IMR-90 (cell line): ENCODE measurements around the gene ZKSCAN8. TPM values are rescaled to one million over a fixed set of nuclear protein-coding genes. Genes with fewer than 3 reads are reported as not detected.

Experiments
- ATAC-seq: fragments of 200-7000 bp; cut with Tn5 transposase; 2 replicates; pipeline ENCODE4 v1.9.1; 2020; ENCODE audit warnings: low read depth, mild to moderate bottlenecking, moderate library complexity
- BruUV-seq: library from RNA; stranded (reverse); fragments of 400-500 nt; replicated peaks from 2 replicates; lab custom pipeline; 2021; lab: Mats Ljungman, UMichigan
- CTCF ChIA-PET: fragments of 300-600 bp; formaldehyde crosslinking; extraction: SDS; loops from one replicate; lab custom pipeline; 2021; ENCODE audit warnings: antibody characterized with exemption; lab: Yijun Ruan, JAX
- POLR2A ChIA-PET: fragments of 300-600 bp; sonication (Branson Sonifier 250); formaldehyde crosslinking; loops from one replicate; lab custom pipeline; 2022; ENCODE audit warnings: antibody characterized with exemption; ENCODE audit not compliant: unreplicated experiment; lab: Charles Lee
- DNase-seq: peaks from one replicate; pipeline ENCODE4 v3.0.0; 2013
- H2AFZ ChIP-seq: replicated peaks from 2 replicates; pipeline ENCODE3; 2013; ENCODE audit warnings: low read length, mild to moderate bottlenecking; ENCODE audit not compliant: poor library complexity
- H2AK5ac ChIP-seq: 2 replicates; pipeline ENCODE4 v1.6.1; 2013; ENCODE audit warnings: low read depth, low read length, inconsistent platforms
- H2AK9ac ChIP-seq: replicated peaks from 2 replicates; pipeline ENCODE3; 2013; ENCODE audit warnings: mild to moderate bottlenecking, low read depth, low read length, moderate library complexity; ENCODE audit not compliant: poor library complexity
- H2BK120ac ChIP-seq: 2 replicates; pipeline ENCODE4 v1.6.1; 2013; ENCODE audit warnings: low read depth, low read length, inconsistent platforms
- H2BK15ac ChIP-seq: 3 replicates; pipeline ENCODE4 v1.6.1; 2013; ENCODE audit warnings: low read depth, low read length, inconsistent platforms
- H2BK20ac ChIP-seq: 2 replicates; pipeline ENCODE4 v1.6.1; 2013; ENCODE audit warnings: low read depth, mild to moderate bottlenecking, inconsistent platforms, low read length, moderate library complexity
- H2BK5ac ChIP-seq: 2 replicates; pipeline ENCODE4 v1.6.1; 2013; ENCODE audit warnings: mild to moderate bottlenecking, low read depth, low read length, inconsistent platforms; ENCODE audit not compliant: poor library complexity, severe bottlenecking
- H3K14ac ChIP-seq: replicated peaks from 2 replicates; pipeline ENCODE4 v1.6.1; 2013; ENCODE audit warnings: low read depth, low read length, inconsistent platforms
- H3K18ac ChIP-seq: 2 replicates; pipeline ENCODE4 v1.6.1; 2013; ENCODE audit warnings: low read depth, low read length, control low read depth
- H3K23ac ChIP-seq: 2 replicates; pipeline ENCODE4 v1.6.1; 2013; ENCODE audit warnings: low read depth, low read length, inconsistent platforms
- H3K27ac ChIP-seq: 2 replicates; pipeline ENCODE4 v1.5.1; 2013; ENCODE audit warnings: mild to moderate bottlenecking, control low read depth, low read length; ENCODE audit not compliant: insufficient read depth
- H3K27me3 ChIP-seq: 2 replicates; pipeline ENCODE4 v1.6.1; 2013; ENCODE audit warnings: low read length; ENCODE audit not compliant: control insufficient read depth, insufficient read depth
- H3K36me3 ChIP-seq: 2 replicates; pipeline ENCODE4 v1.6.1; 2013; ENCODE audit warnings: low read length, mixed read lengths; ENCODE audit not compliant: control insufficient read depth, insufficient read depth
- H3K4ac ChIP-seq: 2 replicates; pipeline ENCODE4 v1.6.1; 2013; ENCODE audit warnings: low read depth, low read length, inconsistent platforms
- H3K4me1 ChIP-seq: 2 replicates; pipeline ENCODE4 v1.6.1; 2013; ENCODE audit warnings: low read length, mixed read lengths; ENCODE audit not compliant: control insufficient read depth, insufficient read depth
- H3K4me2 ChIP-seq: 2 replicates; pipeline ENCODE4 v1.6.1; 2013; ENCODE audit warnings: low read depth, mild to moderate bottlenecking, control low read depth, low read length, moderate library complexity
- H3K4me3 ChIP-seq: 2 replicates; pipeline ENCODE4 v1.5.1; 2013; ENCODE audit warnings: low read depth, mild to moderate bottlenecking, control low read depth, low read length, moderate library complexity; ENCODE audit not compliant: insufficient read depth
- H3K56ac ChIP-seq: 2 replicates; pipeline ENCODE4 v1.6.1; 2013; ENCODE audit warnings: low read length, inconsistent platforms; ENCODE audit not compliant: insufficient read depth; ENCODE audit errors: extremely low read depth
- H3K79me1 ChIP-seq, 2 experiments: 2 replicates each; pipeline ENCODE4 v1.6.1; 2013; ENCODE audit warnings: low read length in 2 of 2, inconsistent platforms in 1 of 2, low read depth in 1 of 2
- H3K9ac ChIP-seq: 2 replicates; pipeline ENCODE4 v1.6.1; 2013; ENCODE audit warnings: low read depth, low read length, control low read depth
- H3K9me1 ChIP-seq: 2 replicates; pipeline ENCODE4 v1.6.1; 2013; ENCODE audit warnings: low read length, inconsistent platforms; ENCODE audit not compliant: insufficient read depth
- H3K9me3 ChIP-seq: 2 replicates; pipeline ENCODE4 v1.6.1; 2013; ENCODE audit warnings: low read length; ENCODE audit not compliant: control insufficient read depth, insufficient read depth
- H4K20me1 ChIP-seq: 2 replicates; pipeline ENCODE4 v1.6.1; 2013; ENCODE audit warnings: low read length, inconsistent platforms; ENCODE audit not compliant: insufficient read depth
- H4K5ac ChIP-seq: 2 replicates; pipeline ENCODE4 v1.6.1; 2013; ENCODE audit warnings: mild to moderate bottlenecking, low read depth, low read length, control low read depth
- H4K8ac ChIP-seq, 2 experiments: 2 replicates each; pipeline ENCODE4 v1.6.1; 2013; ENCODE audit warnings: low read depth in 2 of 2, low read length in 2 of 2, control low read depth in 1 of 2, inconsistent platforms in 1 of 2
- H4K91ac ChIP-seq: 2 replicates; pipeline ENCODE4 v1.6.1; 2013; ENCODE audit warnings: low read depth, low read length, inconsistent platforms; ENCODE audit not compliant: insufficient read depth
- BHLHE40 ChIP-seq: fragments of 150-350 bp; IDR thresholded peaks from 2 replicates; pipeline ENCODE4 v1.6.1; 2016; ENCODE audit warnings: mild to moderate bottlenecking, low read depth, low read length
- CEBPB ChIP-seq: IDR thresholded peaks from 2 replicates; pipeline ENCODE4 v1.6.1; 2012; ENCODE audit warnings: low read depth, low read length, improper control_type of control experiment
- CHD1 ChIP-seq: IDR thresholded peaks from 2 replicates; pipeline ENCODE4 v1.6.1; 2012; ENCODE audit warnings: low read depth, low read length, improper control_type of control experiment
- CTCF ChIP-seq: conservative IDR thresholded peaks from 2 replicates; pipeline ENCODE4 v1.5.1; 2012; ENCODE audit warnings: mild to moderate bottlenecking, low read depth, low read length, improper control_type of control experiment
- ELK1 ChIP-seq: fragments of 150-350 bp; IDR thresholded peaks from 2 replicates; pipeline ENCODE4 v1.6.1; 2016; ENCODE audit warnings: low read depth, mild to moderate bottlenecking, low read length, moderate library complexity, borderline replicate concordance
- MAZ ChIP-seq: IDR thresholded peaks from 2 replicates; pipeline ENCODE4 v1.6.1; 2012; ENCODE audit warnings: low read depth, mild to moderate bottlenecking, low read length, improper control_type of control experiment, moderate library complexity, borderline replicate concordance
- MXI1 ChIP-seq: IDR thresholded peaks from 2 replicates; pipeline ENCODE4 v1.6.1; 2012; ENCODE audit warnings: low read depth, mild to moderate bottlenecking, low read length, moderate library complexity, borderline replicate concordance
- POLR2A ChIP-seq: IDR thresholded peaks from 2 replicates; pipeline ENCODE4 v1.6.1; 2012; ENCODE audit warnings: mild to moderate bottlenecking, low read depth, low read length
- RAD21 ChIP-seq: IDR thresholded peaks from 2 replicates; pipeline ENCODE4 v1.6.1; 2012; ENCODE audit warnings: low read length, improper control_type of control experiment
- RCOR1 ChIP-seq: IDR thresholded peaks from 2 replicates; pipeline ENCODE4 v1.6.1; 2012; ENCODE audit warnings: mild to moderate bottlenecking, low read length, improper control_type of control experiment; ENCODE audit not compliant: insufficient replicate concordance
- RFX5 ChIP-seq: IDR thresholded peaks from 2 replicates; pipeline ENCODE4 v1.8.0; 2012; ENCODE audit warnings: low read depth, mild to moderate bottlenecking, low read length, moderate library complexity
- USF2 ChIP-seq: fragments of 150-350 bp; IDR thresholded peaks from 2 replicates; pipeline ENCODE4 v1.6.1; 2017; ENCODE audit warnings: mild to moderate bottlenecking, antibody characterized with exemption, low read length, low read depth
- WGBS, 2 experiments: methylation state at CpG; one replicate each; pipeline versions ENCODE4 v1.1.5 to v1.1.7; 2013; ENCODE audit warnings: missing lambda C conversion rate in 2 of 2; ENCODE audit not compliant: insufficient read length in 1 of 2; ENCODE audit errors: extremely low coverage in 2 of 2; 5-methylcytosine and 5-hydroxymethylcytosine counted together
- dilution Hi-C: fragments of 300-500 bp; cut with HindIII; formaldehyde crosslinking; loops from one replicate; pipeline ENCODE4 v1.14.3; 2018; ENCODE audit warnings: low sequenced_read_pairs; ENCODE audit not compliant: unreplicated experiment
- in situ Hi-C: fragments of 300-500 bp; cut with MboI; formaldehyde crosslinking; loops from 3 replicates; pipeline ENCODE4 v1.14.3; 2019; ENCODE audit warnings: low sequenced_read_pairs, inconsistent platforms, mixed read lengths
- intact Hi-C: fragments of 100-400 bp; cut with micrococcal nuclease; formaldehyde crosslinking; loops from 2 replicates; pipeline ENCODE4 v1.10.0; 2022
- polyA plus RNA-seq, 3 experiments: library from polyadenylated mRNA; depleted of rRNA; stranded (reverse); fragments of >200 nt; gene quantifications; 2 replicates each; pipeline ENCODE4 v1.2.3, GENCODE V29; 2012; ENCODE audit warnings: low replicate concordance in 1 of 3
- total RNA-seq: library from RNA; depleted of rRNA; stranded (reverse); fragments of >200 nt; gene quantifications from 2 replicates; pipeline ENCODE4 v1.2.3, GENCODE V29; 2012

ZKSCAN8 gene
- total and polyA plus RNA-seq, 2 of the 4 experiments (the other 2 are of a cell fraction), result 8.3 to 22.8 TPM

- intact Hi-C loops, result loop anchor here (1.0 to 2.0 kb wide), 2 partner anchors 16 to 85 kb away; partner anchors contain the start of genes ZSCAN16 and ZSCAN9
These were observed 1.1 kb upstream of the ZKSCAN8 start for GRCh38 chr6:28140616-28141015.

More at GRCh38 chr6:28140616-28141015, 1.1 kb upstream of the ZKSCAN8 start:
- Histone ChIP-seq H4K20me1 (no peaks in the 10 kb centered on the region), H2BK15ac (no peak overlapping the region), H2BK120ac (no peak overlapping the region), H3K18ac (no peak overlapping the region), H3K27me3 (no peaks in the 10 kb centered on the region), H3K4me1 (peaks cover 2% of the 10 kb centered on the region; the same call in 1 of the 2 replicates), H3K27ac (no peak overlapping the region), H3K23ac (no peak overlapping the region), H3K4ac (no peak overlapping the region), H3K4me2 (peak overlapping the region; percentile 48; the same call in 1 of the 2 replicates), H3K56ac (no peak overlapping the region), H4K5ac (no peak overlapping the region), H3K4me3 (no peak overlapping the region), H3K36me3 (peaks cover 2% of the 10 kb centered on the region; the same call in 1 of the 2 replicates), H3K9ac (no peak overlapping the region), H3K9me1 (0 out of 2 replicates have a peak, but pooled peaks cover 2% of the 10 kb centered on the region), H3K9me3 (no peaks in the 10 kb centered on the region), H2BK20ac (no peak overlapping the region), H2AFZ (no peak overlapping the region), H4K91ac (no peak overlapping the region), H2BK5ac (no peak overlapping the region), H2AK9ac (no peak overlapping the region), H3K14ac (no peak overlapping the region), H4K8ac (no peak overlapping the region), H3K79me1 (peaks cover 3 to 35% of the 10 kb centered on the region in 2 experiments; a peak in 3 of 4 replicates), H2AK5ac (no peak overlapping the region)
- in situ Hi-C loops, result loop anchor here (10.0 kb wide), 1 partner anchor 74 kb away; no protein-coding TSS in a partner anchor
- dilution Hi-C loops, result no loop called here
- DNase-seq (no peak), ATAC-seq (no peak)
- BruUV-seq, result no TSS peak
- no peak for TF ChIP-seq MAZ
- no peak for TF ChIP-seq ELK1
- no peak for TF ChIP-seq BHLHE40
- no peak for TF ChIP-seq POLR2A
- no peak for TF ChIP-seq RFX5
- no peak for TF ChIP-seq CTCF
- no peak for TF ChIP-seq CEBPB
- TF ChIP-seq USF2, result no peak
- TF ChIP-seq CHD1, result no peak
- TF ChIP-seq RCOR1, result no peak
- no peak for TF ChIP-seq RAD21
- TF ChIP-seq MXI1, result no peak
- CTCF ChIA-PET, result interaction anchor here (1.1 to 1.5 kb wide), 2 partner anchors 10 to 215 kb away, joined by 3 to 5 read pairs; no protein-coding TSS in a partner anchor
- WGBS, 2 experiments, result no CpG with 5 or more reads among the region's 5 CpGs
- POLR2A ChIA-PET, result no interaction called here
